Natural killer cell (primary cell): ENCODE data around the gene DIP2C. TPM values are rescaled to one million over a fixed set of nuclear protein-coding genes. Genes with fewer than 3 reads are reported as not detected.

Source experiments
- ATAC-seq, 3 donors: fragments of 150-1000 bp in 2 of 3; fragments of 200-7000 bp in 1 of 3; cut with Tn5 transposase; 1 replicate in 1 of 3; 2 replicates in 2 of 3; pipeline ENCODE4 v1.10.0; 2021; ENCODE audit warnings: mild to moderate bottlenecking in 2 of 3, moderate library complexity in 2 of 3
- DNase-seq, 2 donors: peaks; one replicate each; pipeline versions ENCODE4 v3.0.0 to v3.0.0-alpha.2; 2013 to 2021; ENCODE audit warnings: mixed read lengths in 1 of 2
- H3K27ac ChIP-seq: one replicate; pipeline ENCODE4 v1.5.1; 2013; ENCODE audit warnings: mild to moderate bottlenecking, low read length
- H3K27me3 ChIP-seq: one replicate; pipeline ENCODE4 v1.6.1; 2013; ENCODE audit warnings: low read length; ENCODE audit not compliant: control insufficient read depth, insufficient read depth
- H3K36me3 ChIP-seq: one replicate; pipeline ENCODE4 v1.6.1; 2013; ENCODE audit warnings: low read length; ENCODE audit not compliant: control insufficient read depth, insufficient read depth
- H3K4me1 ChIP-seq: one replicate; pipeline ENCODE4 v1.6.1; 2013; ENCODE audit warnings: low read length; ENCODE audit not compliant: control insufficient read depth, insufficient read depth
- H3K4me3 ChIP-seq: one replicate; pipeline ENCODE4 v1.5.1; 2013; ENCODE audit warnings: low read length
- H3K9me3 ChIP-seq: one replicate; pipeline ENCODE4 v1.6.1; 2013; ENCODE audit warnings: low read length; ENCODE audit not compliant: control insufficient read depth, insufficient read depth
- H3K27ac Mint-ChIP-seq, 2 donors: one replicate each; pipeline ENCODE4 v1.8.0; 2022; ENCODE audit warnings: mild to moderate bottlenecking in 2 of 2, mixed read lengths in 2 of 2, moderate library complexity in 1 of 2
- H3K27me3 Mint-ChIP-seq, 2 donors: one replicate each; pipeline ENCODE4 v1.8.0; 2022; ENCODE audit warnings: low read depth in 2 of 2, mixed read lengths in 2 of 2
- H3K36me3 Mint-ChIP-seq: one replicate; pipeline ENCODE4 v1.8.0; 2022; ENCODE audit warnings: mixed read lengths
- H3K4me1 Mint-ChIP-seq, 2 donors: one replicate each; pipeline ENCODE4 v1.8.0; 2022; ENCODE audit warnings: mixed read lengths in 2 of 2
- H3K4me3 Mint-ChIP-seq: one replicate; pipeline ENCODE4 v1.8.0; 2022; ENCODE audit warnings: mild to moderate bottlenecking, moderate library complexity, mixed read lengths
- H3K9me3 Mint-ChIP-seq, 2 donors: one replicate each; pipeline ENCODE4 v1.8.0; 2022; ENCODE audit warnings: mixed read lengths in 2 of 2
- CTCF ChIP-seq: fragments of 200-600 bp; IDR thresholded peaks from one replicate; pipeline ENCODE4 v1.8.0; 2022; ENCODE audit warnings: antibody characterized with exemption
- WGBS: methylation state at CpG from one replicate; pipeline ENCODE4 v1.1.7; 2013; ENCODE audit warnings: missing lambda C conversion rate; ENCODE audit not compliant: insufficient coverage; 5-methylcytosine and 5-hydroxymethylcytosine counted together
- intact Hi-C: fragments of 100-400 bp; cut with micrococcal nuclease; formaldehyde crosslinking; loops from one replicate; pipeline ENCODE4 v1.14.2; 2022
- total RNA-seq, 4 donors: library from RNA; stranded (reverse); fragments of 120-200 nt in 1 of 4; gene quantifications; one replicate each; pipeline versions ENCODE4 v1.2.3 to v1.2.4, GENCODE V29; 2013 to 2022

The DIP2C gene
- total RNA-seq, 3 donors from 2014 or later (not counting 1 experiment from before 2014, with no cell fraction given): 1.5 to 5.8 (median 3.8) TPM

- ATAC-seq: no peak
- no peak overlapping the region for H3K27ac ChIP-seq
- 94% methylated on average over 27 of the region's 27 CpGs for WGBS
Observed at GRCh38 chr10:391847-392704, 297.4 kb downstream of the DIP2C start.

GRCh38 chr10:391305-391704 lies 298.2 kb downstream of the DIP2C start:
- peaks cover 33% of the 10 kb centered on the region for H3K4me1 ChIP-seq
- H3K36me3 ChIP-seq: no peaks in the 10 kb centered on the region
- ATAC-seq: no peak
- WGBS: 79% methylated on average over 9 of the region's 9 CpGs
- no peaks in the 10 kb centered on the region for H3K36me3 Mint-ChIP-seq
- H3K27me3 Mint-ChIP-seq: peaks cover 3 to 8% of the 10 kb centered on the region in 2 donors
- no peak for TF ChIP-seq CTCF
- H3K4me3 ChIP-seq: no peak overlapping the region
- H3K9me3 ChIP-seq: no peaks in the 10 kb centered on the region
- no peak overlapping the region for H3K27ac Mint-ChIP-seq
- H3K27me3 ChIP-seq: no peaks in the 10 kb centered on the region
- H3K27ac ChIP-seq: no peak overlapping the region
- no peak for DNase-seq
- H3K9me3 Mint-ChIP-seq: no peaks in the 10 kb centered on the region
- intact Hi-C loops: no loop called here
- H3K4me1 Mint-ChIP-seq: peaks cover 12 to 35% of the 10 kb centered on the region in 2 donors
- no peak overlapping the region for H3K4me3 Mint-ChIP-seq

More at GRCh38 chr10:391847-392704, 297.4 kb downstream of the DIP2C start:
- Mint-ChIP-seq H3K9me3 (no peaks in the 10 kb centered on the region), H3K27me3 (peaks cover 3 to 8% of the 10 kb centered on the region in 2 donors), H3K4me1 (peaks cover 12 to 31% of the 10 kb centered on the region in 2 donors), H3K36me3 (no peaks in the 10 kb centered on the region), H3K4me3 (no peak overlapping the region), H3K27ac (no peak overlapping the region)
- H3K4me3 ChIP-seq: no peak overlapping the region
- TF ChIP-seq CTCF: no peak
- intact Hi-C loops: no loop called here
- H3K4me1 ChIP-seq: peaks cover 29% of the 10 kb centered on the region
- no peaks in the 10 kb centered on the region for H3K9me3 ChIP-seq
- no peak for DNase-seq
- H3K27me3 ChIP-seq: no peaks in the 10 kb centered on the region
- H3K36me3 ChIP-seq: no peaks in the 10 kb centered on the region

- Mint-ChIP-seq H3K27me3 (peaks cover 6 to 8% of the 10 kb centered on the region in 2 donors), H3K4me1 (peaks cover 12 to 31% of the 10 kb centered on the region in 2 donors), H3K27ac (no peak overlapping the region), H3K4me3 (no peak overlapping the region), H3K36me3 (no peaks in the 10 kb centered on the region), H3K9me3 (no peaks in the 10 kb centered on the region)
- Histone ChIP-seq H3K9me3 (no peaks in the 10 kb centered on the region), H3K4me3 (no peak overlapping the region), H3K36me3 (no peaks in the 10 kb centered on the region), H3K27ac (no peak overlapping the region), H3K4me1 (peaks cover 30% of the 10 kb centered on the region), H3K27me3 (no peaks in the 10 kb centered on the region)
- DNase-seq (no peak), ATAC-seq (no peak)
- TF ChIP-seq CTCF: no peak
- intact Hi-C loops: no loop called here
- WGBS: 92% methylated on average over 32 of the region's 32 CpGs
Observed at GRCh38 chr10:390449-391100, 298.9 kb downstream of the DIP2C start.
